HEK293 (cell line): ENCODE measurements around the gene PRDM15.

Experiments used
- BCL11A ChIP-seq: fragments of 450-650 bp; formaldehyde crosslinking; IDR thresholded peaks from 2 replicates; pipeline ENCODE4 v1.5.1; 2016; ENCODE audit warnings: low read depth, missing biosample characterization, missing genetic modification characterization
- MYNN ChIP-seq: fragments of 450-650 bp; formaldehyde crosslinking; IDR thresholded peaks from 2 replicates; pipeline ENCODE4 v1.5.1; 2016; ENCODE audit warnings: missing biosample characterization, missing genetic modification characterization, borderline replicate concordance
- ZFHX2 ChIP-seq: fragments of 450-650 bp; formaldehyde crosslinking; conservative IDR thresholded peaks from 2 replicates; pipeline ENCODE4 v1.5.1; 2016; ENCODE audit warnings: missing biosample characterization, missing genetic modification characterization
- ZFP3 ChIP-seq: fragments of 450-650 bp; formaldehyde crosslinking; IDR thresholded peaks from 2 replicates; pipeline ENCODE4 v1.5.1; 2016; ENCODE audit warnings: low read depth, missing biosample characterization, missing genetic modification characterization
- ZNF510 ChIP-seq: fragments of 450-650 bp; formaldehyde crosslinking; IDR thresholded peaks from 2 replicates; pipeline ENCODE4 v1.5.1; 2018; ENCODE audit warnings: mild to moderate bottlenecking, missing genetic modification characterization, missing biosample characterization; ENCODE audit not compliant: insufficient replicate concordance
- ZNF558 ChIP-seq: fragments of 450-650 bp; formaldehyde crosslinking; IDR thresholded peaks from 2 replicates; pipeline ENCODE4 v1.5.1; 2016; ENCODE audit warnings: missing biosample characterization, missing genetic modification characterization
- TF ChIP-seq, protein P1 (sequence below): fragments of 450-650 bp; formaldehyde crosslinking; IDR thresholded peaks from 2 replicates; pipeline ENCODE4 v1.5.1; 2016; ENCODE audit warnings: missing biosample characterization, missing genetic modification characterization
- TF ChIP-seq, protein P2 (sequence below): fragments of 450-650 bp; formaldehyde crosslinking; IDR thresholded peaks from 2 replicates; pipeline ENCODE4 v1.5.1; 2016; ENCODE audit warnings: missing biosample characterization, missing genetic modification characterization
- TF ChIP-seq, protein P3 (sequence below): fragments of 450-650 bp; formaldehyde crosslinking; IDR thresholded peaks from 2 replicates; pipeline ENCODE4 v1.5.1; 2016; ENCODE audit warnings: missing biosample characterization, missing genetic modification characterization
- TF ChIP-seq, protein P4 (sequence below): fragments of 450-650 bp; formaldehyde crosslinking; IDR thresholded peaks from 2 replicates; pipeline ENCODE4 v1.5.1; 2016; ENCODE audit warnings: missing biosample characterization, missing genetic modification characterization
- TF ChIP-seq, protein P5 (sequence below): sonication (generic); formaldehyde crosslinking; IDR thresholded peaks from 2 replicates; pipeline ENCODE4 v1.8.1; 2022; ENCODE audit warnings: mild to moderate bottlenecking, moderate library complexity, missing genetic modification reagents
- TF ChIP-seq, protein P6 (sequence below): fragments of 450-650 bp; formaldehyde crosslinking; IDR thresholded peaks from 2 replicates; pipeline ENCODE4 v1.5.1; 2017; ENCODE audit warnings: missing biosample characterization, mild to moderate bottlenecking, missing genetic modification characterization, moderate library complexity

DNA sequence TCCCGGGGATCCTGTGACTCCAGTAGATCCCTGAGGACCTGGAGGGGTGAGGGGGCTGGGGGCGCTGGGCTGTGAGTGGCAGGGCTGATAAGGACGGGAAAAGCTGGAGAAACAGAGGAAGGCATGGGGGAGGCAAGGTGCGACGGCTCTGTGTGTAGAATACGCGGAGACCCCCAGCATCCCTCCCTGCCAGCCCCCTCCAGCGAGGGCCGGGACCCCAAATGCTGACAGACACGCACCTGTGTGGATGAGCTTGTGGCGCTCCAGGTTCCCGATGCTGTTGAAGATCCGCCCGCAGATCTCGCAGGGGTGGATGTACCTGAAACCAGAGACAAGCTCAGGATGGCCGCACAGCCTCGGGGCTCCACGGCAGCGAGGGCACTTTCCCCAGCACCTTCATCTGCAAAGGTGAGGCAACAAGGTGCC lies 59.3 kb downstream of the PRDM15 start:
- TF ChIP-seq BCL11A (tag by site-specific recombination) (no peak), ZFHX2 (tag by site-specific recombination) (no peak), ZFP3 (tag by site-specific recombination) (no peak), MYNN (tag by site-specific recombination) (no peak), ZNF558 (no peak), ZNF510 (tag by site-specific recombination) (no peak)
- TF ChIP-seq, protein P1, sequence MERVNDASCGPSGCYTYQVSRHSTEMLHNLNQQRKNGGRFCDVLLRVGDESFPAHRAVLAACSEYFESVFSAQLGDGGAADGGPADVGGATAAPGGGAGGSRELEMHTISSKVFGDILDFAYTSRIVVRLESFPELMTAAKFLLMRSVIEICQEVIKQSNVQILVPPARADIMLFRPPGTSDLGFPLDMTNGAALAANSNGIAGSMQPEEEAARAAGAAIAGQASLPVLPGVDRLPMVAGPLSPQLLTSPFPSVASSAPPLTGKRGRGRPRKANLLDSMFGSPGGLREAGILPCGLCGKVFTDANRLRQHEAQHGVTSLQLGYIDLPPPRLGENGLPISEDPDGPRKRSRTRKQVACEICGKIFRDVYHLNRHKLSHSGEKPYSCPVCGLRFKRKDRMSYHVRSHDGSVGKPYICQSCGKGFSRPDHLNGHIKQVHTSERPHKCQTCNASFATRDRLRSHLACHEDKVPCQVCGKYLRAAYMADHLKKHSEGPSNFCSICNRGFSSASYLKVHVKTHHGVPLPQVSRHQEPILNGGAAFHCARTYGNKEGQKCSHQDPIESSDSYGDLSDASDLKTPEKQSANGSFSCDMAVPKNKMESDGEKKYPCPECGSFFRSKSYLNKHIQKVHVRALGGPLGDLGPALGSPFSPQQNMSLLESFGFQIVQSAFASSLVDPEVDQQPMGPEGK (tag by site-specific recombination): no peak
- TF ChIP-seq, protein P2, sequence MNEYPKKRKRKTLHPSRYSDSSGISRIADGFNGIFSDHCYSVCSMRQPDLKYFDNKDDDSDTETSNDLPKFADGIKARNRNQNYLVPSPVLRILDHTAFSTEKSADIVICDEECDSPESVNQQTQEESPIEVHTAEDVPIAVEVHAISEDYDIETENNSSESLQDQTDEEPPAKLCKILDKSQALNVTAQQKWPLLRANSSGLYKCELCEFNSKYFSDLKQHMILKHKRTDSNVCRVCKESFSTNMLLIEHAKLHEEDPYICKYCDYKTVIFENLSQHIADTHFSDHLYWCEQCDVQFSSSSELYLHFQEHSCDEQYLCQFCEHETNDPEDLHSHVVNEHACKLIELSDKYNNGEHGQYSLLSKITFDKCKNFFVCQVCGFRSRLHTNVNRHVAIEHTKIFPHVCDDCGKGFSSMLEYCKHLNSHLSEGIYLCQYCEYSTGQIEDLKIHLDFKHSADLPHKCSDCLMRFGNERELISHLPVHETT: no peak
- TF ChIP-seq, protein P3, sequence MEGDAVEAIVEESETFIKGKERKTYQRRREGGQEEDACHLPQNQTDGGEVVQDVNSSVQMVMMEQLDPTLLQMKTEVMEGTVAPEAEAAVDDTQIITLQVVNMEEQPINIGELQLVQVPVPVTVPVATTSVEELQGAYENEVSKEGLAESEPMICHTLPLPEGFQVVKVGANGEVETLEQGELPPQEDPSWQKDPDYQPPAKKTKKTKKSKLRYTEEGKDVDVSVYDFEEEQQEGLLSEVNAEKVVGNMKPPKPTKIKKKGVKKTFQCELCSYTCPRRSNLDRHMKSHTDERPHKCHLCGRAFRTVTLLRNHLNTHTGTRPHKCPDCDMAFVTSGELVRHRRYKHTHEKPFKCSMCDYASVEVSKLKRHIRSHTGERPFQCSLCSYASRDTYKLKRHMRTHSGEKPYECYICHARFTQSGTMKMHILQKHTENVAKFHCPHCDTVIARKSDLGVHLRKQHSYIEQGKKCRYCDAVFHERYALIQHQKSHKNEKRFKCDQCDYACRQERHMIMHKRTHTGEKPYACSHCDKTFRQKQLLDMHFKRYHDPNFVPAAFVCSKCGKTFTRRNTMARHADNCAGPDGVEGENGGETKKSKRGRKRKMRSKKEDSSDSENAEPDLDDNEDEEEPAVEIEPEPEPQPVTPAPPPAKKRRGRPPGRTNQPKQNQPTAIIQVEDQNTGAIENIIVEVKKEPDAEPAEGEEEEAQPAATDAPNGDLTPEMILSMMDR (tag by site-specific recombination): no peak
- TF ChIP-seq, protein P4, sequence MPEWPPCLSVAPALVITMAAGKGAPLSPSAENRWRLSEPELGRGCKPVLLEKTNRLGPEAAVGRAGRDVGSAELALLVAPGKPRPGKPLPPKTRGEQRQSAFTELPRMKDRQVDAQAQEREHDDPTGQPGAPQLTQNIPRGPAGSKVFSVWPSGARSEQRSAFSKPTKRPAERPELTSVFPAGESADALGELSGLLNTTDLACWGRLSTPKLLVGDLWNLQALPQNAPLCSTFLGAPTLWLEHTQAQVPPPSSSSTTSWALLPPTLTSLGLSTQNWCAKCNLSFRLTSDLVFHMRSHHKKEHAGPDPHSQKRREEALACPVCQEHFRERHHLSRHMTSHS: no peak
- TF ChIP-seq, protein P5, sequence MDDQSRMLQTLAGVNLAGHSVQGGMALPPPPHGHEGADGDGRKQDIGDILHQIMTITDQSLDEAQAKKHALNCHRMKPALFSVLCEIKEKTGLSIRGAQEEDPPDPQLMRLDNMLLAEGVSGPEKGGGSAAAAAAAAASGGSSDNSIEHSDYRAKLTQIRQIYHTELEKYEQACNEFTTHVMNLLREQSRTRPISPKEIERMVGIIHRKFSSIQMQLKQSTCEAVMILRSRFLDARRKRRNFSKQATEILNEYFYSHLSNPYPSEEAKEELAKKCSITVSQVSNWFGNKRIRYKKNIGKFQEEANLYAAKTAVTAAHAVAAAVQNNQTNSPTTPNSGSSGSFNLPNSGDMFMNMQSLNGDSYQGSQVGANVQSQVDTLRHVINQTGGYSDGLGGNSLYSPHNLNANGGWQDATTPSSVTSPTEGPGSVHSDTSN: no peak
- TF ChIP-seq, protein P6, sequence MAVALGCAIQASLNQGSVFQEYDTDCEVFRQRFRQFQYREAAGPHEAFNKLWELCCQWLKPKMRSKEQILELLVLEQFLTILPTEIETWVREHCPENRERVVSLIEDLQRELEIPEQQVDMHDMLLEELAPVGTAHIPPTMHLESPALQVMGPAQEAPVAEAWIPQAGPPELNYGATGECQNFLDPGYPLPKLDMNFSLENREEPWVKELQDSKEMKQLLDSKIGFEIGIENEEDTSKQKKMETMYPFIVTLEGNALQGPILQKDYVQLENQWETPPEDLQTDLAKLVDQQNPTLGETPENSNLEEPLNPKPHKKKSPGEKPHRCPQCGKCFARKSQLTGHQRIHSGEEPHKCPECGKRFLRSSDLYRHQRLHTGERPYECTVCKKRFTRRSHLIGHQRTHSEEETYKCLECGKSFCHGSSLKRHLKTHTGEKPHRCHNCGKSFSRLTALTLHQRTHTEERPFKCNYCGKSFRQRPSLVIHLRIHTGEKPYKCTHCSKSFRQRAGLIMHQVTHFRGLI (tag by site-specific recombination): no peak
